GM10847 (cell line): ENCODE data around the gene RGS17.

Experiments used
- POLR2A ChIP-seq: IDR thresholded peaks from 2 replicates; pipeline ENCODE4 v1.6.1; 2011; ENCODE audit not compliant: insufficient read length; ENCODE audit errors: extremely low read depth

The RGS17 gene

DNA sequence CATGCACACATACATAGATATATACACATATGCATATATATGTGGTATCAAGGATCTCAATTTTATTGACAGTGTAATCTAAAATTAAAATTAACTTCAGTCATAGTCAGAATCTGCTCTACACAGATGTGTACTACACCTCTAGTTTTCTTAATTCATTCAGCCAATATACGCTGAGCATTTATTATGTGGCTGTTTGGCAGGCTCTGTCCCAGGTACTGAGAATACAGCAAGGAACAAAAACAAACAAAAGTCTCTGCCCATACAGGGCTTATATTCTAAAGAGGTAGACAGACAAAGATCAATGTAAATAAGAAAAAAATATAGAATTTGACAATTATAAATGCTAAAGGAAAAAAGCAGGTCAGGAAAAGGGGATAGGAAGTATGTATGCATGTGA lies 7.8 kb upstream of the RGS17 start:
- TF ChIP-seq POLR2A = no peak

DNA sequence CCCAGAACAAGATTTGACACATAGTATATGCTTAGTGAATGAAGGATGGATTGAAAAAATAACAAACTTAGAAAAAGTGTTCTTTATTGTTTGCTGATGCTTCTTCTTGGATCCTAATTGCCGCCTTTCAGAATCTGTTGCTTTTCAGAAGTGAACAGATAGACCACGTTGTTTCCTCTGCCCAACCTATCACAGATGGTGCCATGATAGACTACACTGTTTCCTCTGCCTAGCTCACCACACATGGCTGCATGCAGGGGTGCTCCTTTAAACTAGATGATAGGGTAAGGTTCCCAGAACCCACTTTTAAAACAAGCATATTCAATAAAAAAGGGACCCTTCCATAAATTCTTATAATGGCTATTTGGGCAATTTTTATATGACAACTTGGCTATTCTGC lies 4.6 kb upstream of the RGS17 start:
- TF ChIP-seq POLR2A = no peak

DNA sequence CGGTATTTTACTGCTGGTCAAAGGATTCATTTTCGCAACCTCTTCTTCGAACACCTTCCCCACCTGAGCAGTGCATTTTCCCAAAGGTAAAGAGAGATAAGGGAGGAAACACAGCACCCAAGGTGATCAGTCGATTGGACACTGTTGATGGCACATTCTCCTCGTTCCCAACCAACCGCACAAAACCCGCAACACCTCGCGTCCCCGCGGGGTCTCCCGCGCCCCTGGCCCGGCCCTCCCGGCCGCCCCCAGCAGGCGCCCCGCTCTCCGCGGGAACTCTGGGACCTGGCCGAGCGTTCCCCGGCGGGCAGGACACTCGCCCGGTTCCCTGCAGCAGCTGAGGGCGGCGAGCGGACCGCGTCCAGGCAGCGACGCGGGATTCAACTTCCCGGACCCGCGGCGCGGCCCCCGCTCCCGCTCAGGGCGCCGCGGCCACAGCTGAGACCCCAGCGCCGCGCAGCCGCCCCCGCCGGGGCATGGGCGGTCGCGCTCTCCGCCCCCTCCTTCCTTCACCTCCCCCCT lies 506 bp downstream of the RGS17 start:
- no peak for TF ChIP-seq POLR2A

- no peak for TF ChIP-seq POLR2A
Measured at GRCh38 chr6:153129873-153130514, 1.1 kb downstream of the RGS17 start.

GRCh38 chr6:153126218-153126617 lies 4.9 kb downstream of the RGS17 start:
- no peak for TF ChIP-seq POLR2A

GRCh38 chr6:153125032-153125431 lies 6.0 kb downstream of the RGS17 start:
- TF ChIP-seq POLR2A = no peak

- TF ChIP-seq POLR2A = no peak
Measured at GRCh38 chr6:153123801-153124200, 7.3 kb downstream of the RGS17 start.

DNA sequence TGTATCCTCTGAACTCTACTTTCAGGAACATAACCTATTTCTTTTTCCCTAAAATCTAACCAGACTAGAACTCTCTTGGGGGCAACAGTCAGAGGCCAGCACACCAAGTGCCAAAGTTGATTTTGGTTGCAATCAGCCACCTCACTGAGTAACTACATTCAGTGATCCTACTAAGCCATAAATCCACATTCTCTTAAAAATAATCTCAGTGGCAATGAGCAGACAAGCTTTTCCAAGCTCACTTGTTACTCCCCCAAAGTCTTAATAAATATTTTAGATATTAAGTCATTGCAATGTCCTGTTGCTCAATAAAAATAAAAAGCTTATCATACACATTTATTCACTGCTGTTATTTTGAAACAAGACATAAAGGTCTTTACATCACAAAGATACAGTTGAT lies 9.8 kb downstream of the RGS17 start:
- TF ChIP-seq POLR2A = no peak

GRCh38 chr6:153117986-153118879 lies 12.8 kb downstream of the RGS17 start:
- no peak for TF ChIP-seq POLR2A

DNA sequence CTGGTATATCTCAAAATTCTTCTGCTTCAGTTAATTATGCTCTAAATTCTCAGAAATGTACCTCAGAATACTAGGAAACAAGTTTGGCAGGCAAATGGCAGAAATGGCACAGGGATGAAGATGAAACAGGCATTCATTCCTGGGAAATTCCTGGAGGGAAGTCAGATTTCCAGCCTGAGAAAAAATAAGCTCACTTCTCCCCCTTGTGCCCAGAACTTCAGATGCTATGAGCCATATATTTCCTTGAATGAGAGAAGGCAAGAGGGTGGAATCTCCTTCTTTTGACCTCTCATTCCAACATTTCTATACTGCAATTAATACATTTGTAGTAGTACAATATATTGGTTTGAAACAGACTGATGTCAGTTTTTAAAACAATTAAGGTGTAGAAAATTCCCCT lies 22.8 kb downstream of the RGS17 start:
- TF ChIP-seq POLR2A = no peak

DNA sequence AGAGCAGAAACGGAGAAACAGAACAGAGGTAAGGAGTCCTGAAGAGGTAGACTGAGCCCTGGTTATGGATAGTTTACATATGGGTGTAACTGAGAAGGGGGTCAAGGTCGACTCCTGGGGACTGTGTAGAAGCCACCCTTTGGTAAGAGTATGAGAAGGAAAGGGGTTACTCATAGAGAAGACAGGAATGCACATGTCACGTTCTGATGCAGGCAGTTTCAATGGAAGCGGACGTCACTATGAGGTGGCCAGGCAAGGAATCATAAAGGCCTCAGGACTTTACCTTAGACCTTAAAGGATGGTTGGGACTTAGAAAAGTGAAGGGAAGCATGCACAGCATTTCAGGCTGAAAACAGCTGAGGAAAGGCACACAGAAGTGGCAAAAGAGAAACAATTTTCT lies 25.1 kb downstream of the RGS17 start:
- TF ChIP-seq POLR2A = no peak

DNA sequence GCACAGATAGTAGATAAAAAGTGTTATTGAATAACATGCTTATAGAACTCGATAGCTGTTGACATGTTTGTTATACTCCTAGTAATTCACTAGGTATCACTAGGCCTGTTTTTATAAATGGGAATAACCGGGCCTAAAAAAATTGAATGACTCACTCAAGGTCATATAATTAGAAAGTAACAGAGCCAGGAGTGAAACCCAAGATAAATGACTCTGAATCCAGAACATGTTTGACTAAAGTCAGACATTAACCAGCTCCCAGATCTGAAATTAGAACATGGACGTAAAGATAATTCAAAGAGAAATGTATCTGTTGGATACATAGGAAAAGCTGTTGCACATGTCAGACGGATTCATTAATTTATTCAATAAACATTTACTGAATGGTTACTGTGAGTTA lies 26.9 kb downstream of the RGS17 start:
- TF ChIP-seq POLR2A = no peak

- no peak for TF ChIP-seq POLR2A
Measured at GRCh38 chr6:153103319-153103655, 27.8 kb downstream of the RGS17 start.

DNA sequence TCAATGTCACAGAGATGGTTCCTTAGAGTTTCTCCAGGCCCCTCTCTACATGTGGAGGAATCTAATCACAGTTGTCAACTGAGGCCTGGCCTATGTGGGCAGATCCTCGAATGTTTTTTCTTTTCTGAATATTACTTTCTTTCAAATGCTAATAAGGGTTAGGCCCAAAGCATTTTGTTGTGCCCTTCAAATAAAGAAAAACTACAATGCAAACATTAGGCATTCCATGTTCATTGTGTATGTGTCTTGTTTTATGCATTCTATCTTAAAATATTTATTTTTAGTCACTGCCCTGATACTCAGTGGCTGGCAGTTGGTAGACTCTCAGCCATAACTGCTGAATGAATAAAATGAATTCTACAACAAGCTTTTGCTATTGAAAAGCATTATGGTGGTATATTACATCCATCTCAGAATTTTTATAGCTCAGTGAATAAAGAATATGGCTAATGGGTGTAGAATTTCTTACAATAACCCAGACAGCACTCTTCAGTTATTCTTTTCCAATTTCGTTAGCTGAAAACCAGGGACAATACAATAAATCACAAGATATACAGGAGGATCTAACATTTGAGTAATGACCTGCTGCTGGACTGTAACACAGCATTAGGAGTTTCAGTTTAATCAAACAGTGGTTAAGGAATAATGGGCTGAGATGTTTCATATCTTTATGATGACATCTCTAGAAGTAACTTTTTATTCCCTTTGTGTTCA lies 28.3 kb downstream of the RGS17 start:
- no peak for TF ChIP-seq POLR2A

DNA sequence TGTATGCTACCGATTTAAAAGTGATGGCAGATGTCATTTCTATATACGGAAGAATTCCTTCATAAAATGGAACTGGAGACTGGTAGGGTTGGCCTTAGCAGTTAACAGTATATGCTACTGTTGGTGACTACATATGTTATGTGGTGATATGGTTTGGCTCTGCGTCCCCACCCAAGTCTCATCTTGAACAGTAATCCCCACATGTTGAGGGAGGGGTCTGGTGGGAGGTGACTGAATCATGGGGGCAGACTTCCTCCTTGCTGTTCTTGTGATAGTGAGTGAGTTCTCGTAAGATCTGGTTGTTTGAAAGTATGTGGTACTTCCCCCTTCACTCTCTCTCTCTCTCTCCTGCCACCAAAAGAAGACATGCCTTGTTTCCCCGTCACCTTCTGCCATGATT lies 29.6 kb downstream of the RGS17 start:
- TF ChIP-seq POLR2A = no peak

- no peak for TF ChIP-seq POLR2A
Measured at GRCh38 chr6:153099636-153100035, 31.4 kb downstream of the RGS17 start.

GRCh38 chr6:153096792-153097191 lies 34.3 kb downstream of the RGS17 start:
- no peak for TF ChIP-seq POLR2A

DNA sequence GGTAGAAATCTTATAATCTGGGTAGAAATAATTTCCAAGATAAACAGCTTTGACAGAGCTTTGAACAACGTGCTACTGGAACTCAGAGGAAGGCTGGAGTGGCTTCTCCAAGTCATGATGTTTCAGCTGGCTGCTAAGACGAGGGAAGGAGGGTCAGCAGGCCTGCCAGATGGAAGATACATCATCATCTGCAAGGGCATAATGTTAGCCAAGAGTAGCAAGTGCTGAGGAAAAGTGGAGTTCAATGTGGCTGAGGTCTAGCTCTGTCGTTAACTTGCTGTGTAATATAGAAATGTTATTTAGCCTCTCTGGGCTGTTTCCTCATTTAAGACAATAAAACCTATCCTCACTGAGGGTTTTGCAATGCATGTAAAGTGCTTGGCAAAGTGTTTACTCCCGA lies 35.1 kb downstream of the RGS17 start:
- no peak for TF ChIP-seq POLR2A
